ENCODE measurements around the gene ZNF784. TPM values are rescaled to one million over a fixed set of nuclear protein-coding genes. Genes with fewer than 3 reads are reported as not detected.

The ZNF784 gene
- total RNA-seq, 2 experiments from 2014 or later, result 6.4 to 7.4 TPM

- Mint-ChIP-seq H3K4me3 (peak overlapping the region; percentile 72), H3K9me3 (peaks cover 2% of the 10 kb centered on the region), H3K27me3 (no peaks in the 10 kb centered on the region), H3K4me1 (peaks cover 75% of the 10 kb centered on the region), H3K36me3 (ENCODE audit: low read depth) (peaks cover 30% of the 10 kb centered on the region), H3K27ac (peak overlapping the region; percentile 85)
- ChIA-PET POLR2A (interaction anchor here (0.7 to 1.0 kb wide), 2 partner anchors 14 to 41 kb away, joined by 3 to 5 read pairs; partner anchors contain the start of gene FIZ1), CTCF (interaction anchor here (1.0 to 1.9 kb wide), 4 partner anchors 9 to 136 kb away, joined by 5 to 11 read pairs (median 8); partner anchors contain the start of gene ZNF784)
- peak; percentile 76 for DNase-seq
Observed at GRCh38 chr19:55640043-55640576, 15.7 kb upstream of the ZNF784 start.

- Mint-ChIP-seq H3K27ac (peak overlapping the region; percentile 53), H3K36me3 (ENCODE audit: low read depth) (peaks cover 35% of the 10 kb centered on the region), H3K4me3 (no peak overlapping the region), H3K9me3 (peaks cover 2% of the 10 kb centered on the region), H3K4me1 (peaks cover 74% of the 10 kb centered on the region), H3K27me3 (no peaks in the 10 kb centered on the region)
- CTCF ChIA-PET, result interaction anchor here (0.6 to 1.9 kb wide), 10 partner anchors 9 to 1184 kb away, joined by 3 to 11 read pairs (median 4); partner anchors contain the start of genes CCDC106, FIZ1, KMT5C and ZNF784
- POLR2A ChIA-PET, result interaction anchor here (0.9 to 1.5 kb wide), 3 partner anchors 10 to 40 kb away, joined by 3 to 7 read pairs (median 5); partner anchors contain the start of genes FIZ1 and U2AF2
- DNase-seq, result peak; percentile 71
Observed at GRCh38 chr19:55638864-55639359, 14.5 kb upstream of the ZNF784 start.

- no peaks in the 10 kb centered on the region for H3K27me3 Mint-ChIP-seq
- peak overlapping the region; percentile 66 for H3K27ac Mint-ChIP-seq
- peaks cover 30% of the 10 kb centered on the region for H3K36me3 Mint-ChIP-seq (ENCODE audit: low read depth)
- ChIA-PET CTCF (interaction anchor here (1.0 to 1.6 kb wide), 5 partner anchors 10 to 134 kb away, joined by 3 to 6 read pairs (median 4); no protein-coding TSS in a partner anchor), POLR2A (interaction anchor here (0.8 to 2.8 kb wide), 5 partner anchors 10 to 38 kb away, joined by 3 to 17 read pairs (median 4); partner anchors contain the start of genes FIZ1, ZNF784 and ZNF865)
- H3K9me3 Mint-ChIP-seq, result peaks cover 2% of the 10 kb centered on the region
- no peak for DNase-seq
- peak overlapping the region; percentile 32 for H3K4me3 Mint-ChIP-seq
- H3K4me1 Mint-ChIP-seq, result peaks cover 71% of the 10 kb centered on the region
Observed at GRCh38 chr19:55637534-55637933, 13.2 kb upstream of the ZNF784 start.

GRCh38 chr19:55636723-55637122, 12.4 kb upstream of the ZNF784 start:
- POLR2A ChIA-PET, result interaction anchor here (0.6 to 2.8 kb wide), 9 partner anchors 8 to 556 kb away, joined by 3 to 17 read pairs (median 4); partner anchors contain the start of genes FIZ1, PPP6R1, ZNF579 and ZNF784
- H3K4me1 Mint-ChIP-seq, result peaks cover 74% of the 10 kb centered on the region
- CTCF ChIA-PET, result interaction anchor here (1.0 to 1.6 kb wide), 3 partner anchors 16 to 122 kb away, joined by 3 to 6 read pairs (median 5); no protein-coding TSS in a partner anchor
- H3K27me3 Mint-ChIP-seq, result no peaks in the 10 kb centered on the region
- H3K27ac Mint-ChIP-seq, result peak overlapping the region; percentile 100
- H3K36me3 Mint-ChIP-seq (ENCODE audit: low read depth), result peaks cover 30% of the 10 kb centered on the region
- peaks cover 2% of the 10 kb centered on the region for H3K9me3 Mint-ChIP-seq
- peak overlapping the region; percentile 99 for H3K4me3 Mint-ChIP-seq
- DNase-seq, result no peak

GRCh38 chr19:55635856-55636440, 11.6 kb upstream of the ZNF784 start:
- ChIA-PET CTCF (interaction anchor here (1.0 to 1.6 kb wide), 2 partner anchors 18 to 132 kb away, joined by 3 to 5 read pairs; no protein-coding TSS in a partner anchor), POLR2A (interaction anchor here (0.7 to 2.8 kb wide), 11 partner anchors 9 to 555 kb away, joined by 3 to 17 read pairs (median 4); partner anchors contain the start of genes FIZ1, PPP6R1, ZNF579 and ZNF784)
- peak overlapping the region; percentile 99 for H3K4me3 Mint-ChIP-seq
- H3K9me3 Mint-ChIP-seq, result peaks cover 2% of the 10 kb centered on the region
- H3K27me3 Mint-ChIP-seq, result peaks cover 3% of the 10 kb centered on the region
- H3K36me3 Mint-ChIP-seq (ENCODE audit: low read depth), result peaks cover 30% of the 10 kb centered on the region
- H3K4me1 Mint-ChIP-seq, result peaks cover 75% of the 10 kb centered on the region
- DNase-seq, result no peak
- peak overlapping the region; percentile 100 for H3K27ac Mint-ChIP-seq

- Mint-ChIP-seq H3K27ac (peak overlapping the region; percentile 100), H3K4me1 (peaks cover 72% of the 10 kb centered on the region), H3K36me3 (ENCODE audit: low read depth) (peaks cover 30% of the 10 kb centered on the region), H3K4me3 (peak overlapping the region; percentile 99), H3K9me3 (peaks cover 2% of the 10 kb centered on the region), H3K27me3 (peaks cover 3% of the 10 kb centered on the region)
- CTCF ChIA-PET, result interaction anchor here (1.0 to 3.4 kb wide), 4 partner anchors 10 to 132 kb away, joined by 3 to 30 read pairs (median 13); partner anchors contain the start of genes CCDC106 and ZNF784
- POLR2A ChIA-PET, result interaction anchor here (0.7 to 2.8 kb wide), 17 partner anchors 8 to 376 kb away, joined by 3 to 17 read pairs (median 4); partner anchors contain the start of genes CCDC106, FIZ1, PPP6R1 and U2AF2
- no peak for DNase-seq
Observed at GRCh38 chr19:55635334-55635717, 11.0 kb upstream of the ZNF784 start.

GRCh38 chr19:55633861-55634260, 9.5 kb upstream of the ZNF784 start:
- ChIA-PET CTCF (interaction anchor here (0.7 to 3.4 kb wide), 19 partner anchors 9 to 177 kb away, joined by 4 to 30 read pairs (median 15); partner anchors contain the start of genes CCDC106, FIZ1, U2AF2 and ZNF524), POLR2A (interaction anchor here (1.2 to 4.0 kb wide), 7 partner anchors 9 to 54 kb away, joined by 3 to 14 read pairs (median 5); partner anchors contain the start of genes FIZ1, U2AF2, ZNF524 and ZNF579)
- Mint-ChIP-seq H3K9me3 (peaks cover 2% of the 10 kb centered on the region), H3K4me1 (peaks cover 57% of the 10 kb centered on the region), H3K27me3 (peaks cover 3% of the 10 kb centered on the region), H3K36me3 (ENCODE audit: low read depth) (peaks cover 26% of the 10 kb centered on the region), H3K27ac (peak overlapping the region; percentile 100), H3K4me3 (peak overlapping the region; percentile 99)
- DNase-seq, result no peak

GRCh38 chr19:55632463-55632834, 8.1 kb upstream of the ZNF784 start:
- ChIA-PET CTCF (interaction anchor here (0.8 to 3.4 kb wide), 28 partner anchors 8 to 701 kb away, joined by 3 to 30 read pairs (median 8); partner anchors contain the start of genes CCDC106, FIZ1, ISOC2 and U2AF2), POLR2A (interaction anchor here (1.0 to 4.0 kb wide), 11 partner anchors 10 to 701 kb away, joined by 3 to 14 read pairs (median 4); partner anchors contain the start of genes FIZ1, ZNF524 and ZNF865)
- Mint-ChIP-seq H3K27ac (peak overlapping the region; percentile 34), H3K4me1 (peaks cover 53% of the 10 kb centered on the region), H3K9me3 (no peaks in the 10 kb centered on the region), H3K4me3 (peak overlapping the region; percentile 6), H3K27me3 (peaks cover 7% of the 10 kb centered on the region), H3K36me3 (ENCODE audit: low read depth) (peaks cover 21% of the 10 kb centered on the region)
- DNase-seq, result peak; percentile 88

GRCh38 chr19:55626350-55626749, 2.0 kb upstream of the ZNF784 start:
- Mint-ChIP-seq H3K9me3 (no peaks in the 10 kb centered on the region), H3K27me3 (peaks cover 7% of the 10 kb centered on the region), H3K4me1 (peaks cover 41% of the 10 kb centered on the region), H3K36me3 (ENCODE audit: low read depth) (peaks cover 3% of the 10 kb centered on the region), H3K27ac (peak overlapping the region; percentile 86), H3K4me3 (peak overlapping the region; percentile 60)
- ChIA-PET POLR2A (interaction anchor here (1.0 to 5.7 kb wide), 11 partner anchors 8 to 372 kb away, joined by 3 to 53 read pairs (median 8); partner anchors contain the start of genes FIZ1, PPP6R1, U2AF2 and UBE2S), CTCF (interaction anchor here (0.5 to 5.6 kb wide), 14 partner anchors 7 to 485 kb away, joined by 3 to 56 read pairs (median 8); partner anchors contain the start of genes FIZ1, ZNF524 and ZNF865)
- DNase-seq, result peak; percentile 78

GRCh38 chr19:55625004-55625326, 599 bp upstream of the ZNF784 start:
- POLR2A ChIA-PET, result interaction anchor here (0.7 to 5.7 kb wide), 12 partner anchors 9 to 366 kb away, joined by 3 to 53 read pairs (median 8); partner anchors contain the start of genes FIZ1, KMT5C, PPP6R1 and U2AF2
- Mint-ChIP-seq H3K36me3 (ENCODE audit: low read depth) (peaks cover 12% of the 10 kb centered on the region), H3K4me3 (peak overlapping the region; percentile 78), H3K27me3 (peaks cover 7% of the 10 kb centered on the region), H3K27ac (peak overlapping the region; percentile 93), H3K4me1 (peaks cover 48% of the 10 kb centered on the region), H3K9me3 (no peaks in the 10 kb centered on the region)
- CTCF ChIA-PET, result interaction anchor here (0.9 to 5.6 kb wide), 10 partner anchors 9 to 332 kb away, joined by 3 to 56 read pairs (median 12); partner anchors contain the start of genes FIZ1, U2AF2, ZNF524 and ZNF865
- no peak for DNase-seq

- ChIA-PET POLR2A (interaction anchor here (1.7 to 5.7 kb wide), 5 partner anchors 10 to 216 kb away, joined by 9 to 53 read pairs (median 16); partner anchors contain the start of genes FIZ1, U2AF2, UBE2S and ZNF524), CTCF (interaction anchor here (1.4 to 5.6 kb wide), 5 partner anchors 10 to 119 kb away, joined by 5 to 56 read pairs (median 8); partner anchors contain the start of genes U2AF2 and ZNF865)
- peaks cover 52% of the 10 kb centered on the region for H3K4me1 Mint-ChIP-seq
- H3K9me3 Mint-ChIP-seq, result no peaks in the 10 kb centered on the region
- peaks cover 7% of the 10 kb centered on the region for H3K27me3 Mint-ChIP-seq
- no peak overlapping the region for H3K27ac Mint-ChIP-seq
- H3K36me3 Mint-ChIP-seq (ENCODE audit: low read depth), result peaks cover 19% of the 10 kb centered on the region
- DNase-seq, result no peak
- no peak overlapping the region for H3K4me3 Mint-ChIP-seq
Observed at GRCh38 chr19:55623561-55623960, 805 bp downstream of the ZNF784 start.

Data from activated CD4-positive, alpha-beta memory T cell treated with anti-CD3 and anti-CD28 coated beads, Interleukin-2, amount 10 ng/mL, durations not matched to agents 7 days and 5 days (primary cell).